GM13976 (cell line): ENCODE measurements around the gene KCNQ1.

Experiments used
- DNase-seq: peaks from one replicate; pipeline ENCODE4 v3.0.0; 2012; ENCODE audit warnings: low spot score
- CTCF ChIP-seq: IDR thresholded peaks from 2 replicates; pipeline ENCODE4 v1.5.1; 2012; ENCODE audit warnings: borderline replicate concordance, mild to moderate bottlenecking; ENCODE audit not compliant: insufficient read depth; ENCODE audit errors: extremely low read depth, missing control alignments, control extremely low read depth
- in situ Hi-C: fragments of 300-500 bp; cut with MboI; formaldehyde crosslinking; loops from one replicate; pipeline ENCODE4 v1.12.0; 2022; ENCODE audit warnings: low sequenced_read_pairs, mixed read lengths, inconsistent platforms; ENCODE audit not compliant: unreplicated experiment

The KCNQ1 gene

GRCh38 chr11:2737226-2737590, 292.4 kb downstream of the KCNQ1 start:
- in situ Hi-C loops = loop anchor here (25.0 kb wide), 1 partner anchor 100 kb away; no protein-coding TSS in a partner anchor
- DNase-seq = no peak
- no peak for TF ChIP-seq CTCF

GRCh38 chr11:2737866-2738265, 293.1 kb downstream of the KCNQ1 start:
- no peak for DNase-seq
- in situ Hi-C loops = loop anchor here (25.0 kb wide), 1 partner anchor 101 kb away; no protein-coding TSS in a partner anchor
- no peak for TF ChIP-seq CTCF

- no peak for TF ChIP-seq CTCF
- in situ Hi-C loops = loop anchor here (25.0 kb wide), 1 partner anchor 101 kb away; no protein-coding TSS in a partner anchor
- no peak for DNase-seq
Observed at GRCh38 chr11:2738551-2739431, 294.0 kb downstream of the KCNQ1 start.

- in situ Hi-C loops = loop anchor here (25.0 kb wide), 1 partner anchor 102 kb away; no protein-coding TSS in a partner anchor
- no peak for DNase-seq
- TF ChIP-seq CTCF = no peak
Observed at GRCh38 chr11:2739531-2740274, 294.9 kb downstream of the KCNQ1 start.

- in situ Hi-C loops = loop anchor here (25.0 kb wide), 1 partner anchor 103 kb away; no protein-coding TSS in a partner anchor
- TF ChIP-seq CTCF = no peak
- no peak for DNase-seq
Observed at GRCh38 chr11:2740275-2740940, 295.6 kb downstream of the KCNQ1 start.

- in situ Hi-C loops = loop anchor here (25.0 kb wide), 1 partner anchor 104 kb away; no protein-coding TSS in a partner anchor
- TF ChIP-seq CTCF = no peak
Observed at GRCh38 chr11:2741006-2741376, 296.2 kb downstream of the KCNQ1 start.

More at GRCh38 chr11:2741006-2741376, 296.2 kb downstream of the KCNQ1 start:
- no peak for DNase-seq
